Stimulated activated CD4-positive, alpha-beta T cell treated with anti-CD3 and anti-CD28 coated beads, Interleukin-1b, Interleukin-23, amount 100 ng/mL, for 4 hours (primary cell): Measurements from ENCODE around the gene CARD6.
A peak's percentile ranks its signal among the peaks of the same experiment; 100 is the strongest.
"Not testable (repeated sequence)": the region's sequence is repeated elsewhere in the genome, so short reads cannot be mapped to it uniquely, and the experiment has no call there.

Experiments used
- DNase-seq, 2 donors: peaks; one replicate each; pipeline ENCODE4 v3.0.0-alpha.2; 2020; ENCODE audit warnings: low read depth in 2 of 2

CARD6 gene, protein sequence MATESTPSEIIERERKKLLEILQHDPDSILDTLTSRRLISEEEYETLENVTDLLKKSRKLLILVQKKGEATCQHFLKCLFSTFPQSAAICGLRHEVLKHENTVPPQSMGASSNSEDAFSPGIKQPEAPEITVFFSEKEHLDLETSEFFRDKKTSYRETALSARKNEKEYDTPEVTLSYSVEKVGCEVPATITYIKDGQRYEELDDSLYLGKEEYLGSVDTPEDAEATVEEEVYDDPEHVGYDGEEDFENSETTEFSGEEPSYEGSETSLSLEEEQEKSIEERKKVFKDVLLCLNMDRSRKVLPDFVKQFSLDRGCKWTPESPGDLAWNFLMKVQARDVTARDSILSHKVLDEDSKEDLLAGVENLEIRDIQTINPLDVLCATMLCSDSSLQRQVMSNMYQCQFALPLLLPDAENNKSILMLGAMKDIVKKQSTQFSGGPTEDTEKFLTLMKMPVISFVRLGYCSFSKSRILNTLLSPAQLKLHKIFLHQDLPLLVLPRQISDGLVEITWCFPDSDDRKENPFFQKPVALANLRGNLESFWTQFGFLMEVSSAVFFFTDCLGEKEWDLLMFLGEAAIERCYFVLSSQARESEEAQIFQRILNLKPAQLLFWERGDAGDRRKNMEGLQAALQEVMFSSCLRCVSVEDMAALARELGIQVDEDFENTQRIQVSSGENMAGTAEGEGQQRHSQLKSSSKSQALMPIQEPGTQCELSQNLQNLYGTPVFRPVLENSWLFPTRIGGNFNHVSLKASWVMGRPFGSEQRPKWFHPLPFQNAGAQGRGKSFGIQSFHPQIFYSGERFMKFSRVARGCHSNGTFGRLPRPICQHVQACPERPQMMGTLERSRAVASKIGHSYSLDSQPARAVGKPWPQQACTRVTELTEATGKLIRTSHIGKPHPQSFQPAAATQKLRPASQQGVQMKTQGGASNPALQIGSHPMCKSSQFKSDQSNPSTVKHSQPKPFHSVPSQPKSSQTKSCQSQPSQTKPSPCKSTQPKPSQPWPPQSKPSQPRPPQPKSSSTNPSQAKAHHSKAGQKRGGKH

DNA sequence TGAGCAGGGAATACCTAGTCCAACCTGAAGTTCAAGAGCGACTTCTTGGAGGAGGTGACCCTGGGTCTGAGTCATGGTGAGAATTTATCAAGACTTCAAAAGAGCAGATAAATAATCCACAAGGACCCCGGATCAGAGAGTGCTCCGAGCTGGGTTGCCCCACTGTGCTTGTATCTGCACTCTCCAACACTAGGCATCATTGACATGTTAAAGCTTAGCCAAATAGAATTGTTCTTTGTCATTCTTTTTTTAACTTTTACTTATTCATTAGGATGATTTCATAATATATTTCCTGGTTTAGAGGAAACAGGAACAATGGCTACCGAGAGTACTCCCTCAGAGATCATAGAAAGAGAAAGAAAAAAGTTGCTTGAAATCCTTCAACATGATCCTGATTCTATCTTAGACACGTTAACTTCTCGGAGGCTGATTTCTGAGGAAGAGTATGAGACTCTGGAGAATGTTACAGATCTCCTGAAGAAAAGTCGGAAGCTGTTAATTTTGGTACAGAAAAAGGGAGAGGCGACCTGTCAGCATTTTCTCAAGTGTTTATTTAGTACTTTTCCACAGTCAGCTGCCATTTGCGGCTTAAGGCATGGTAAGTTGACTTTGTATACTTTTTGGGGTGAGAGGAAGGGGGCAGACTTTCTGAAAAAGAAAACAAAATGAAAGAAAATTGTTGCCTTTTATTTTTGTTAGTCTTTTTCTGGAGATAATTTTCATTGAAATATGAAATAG lies at the start of gene CARD6:
Gene CARD6 (plus strand): TSS at position 300 of the 738 bp plus-strand sequence. CDS start 16 bp downstream, at position 316.
- no peak for DNase-seq

DNA sequence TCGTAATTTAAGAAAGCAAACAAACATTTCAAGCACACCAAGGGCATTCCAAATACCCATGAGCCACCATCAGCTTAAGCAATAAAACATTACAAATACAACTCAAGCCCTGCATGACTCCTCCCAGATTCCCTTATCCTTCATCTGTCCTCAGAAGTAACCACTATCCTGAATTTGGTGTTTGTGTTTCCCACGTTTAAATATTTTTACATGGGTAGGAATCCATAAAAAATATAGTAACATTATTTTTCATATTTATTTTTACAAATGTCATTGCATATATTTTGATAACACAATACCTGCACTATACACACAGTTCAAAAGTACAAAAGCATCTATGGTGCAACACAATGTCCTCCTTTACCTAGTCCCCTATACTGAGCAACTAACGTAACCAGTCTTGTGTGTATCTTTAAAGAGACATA lies 49.4 kb upstream of the CARD6 start:
- no peak for DNase-seq

DNA sequence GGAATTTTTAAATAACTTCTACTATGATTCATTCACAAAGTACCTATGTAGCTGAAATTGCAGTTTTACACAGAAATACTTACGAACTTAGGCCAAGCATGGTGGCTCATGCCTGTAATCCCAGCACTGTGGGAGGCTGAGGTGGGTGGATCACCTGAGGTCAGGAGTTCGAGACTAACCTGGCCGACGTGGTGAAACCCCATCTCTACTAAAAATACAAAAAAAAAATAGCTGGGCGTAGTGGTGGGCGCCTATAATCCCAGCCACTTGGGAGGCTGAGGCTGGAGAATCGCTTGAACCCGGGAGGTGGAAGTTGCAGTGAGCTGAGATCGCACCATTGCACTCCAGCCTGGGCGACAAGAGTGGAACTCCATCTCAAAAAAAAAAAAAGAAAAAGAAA lies 48.5 kb upstream of the CARD6 start:
- DNase-seq = not testable (repeated sequence)

DNA sequence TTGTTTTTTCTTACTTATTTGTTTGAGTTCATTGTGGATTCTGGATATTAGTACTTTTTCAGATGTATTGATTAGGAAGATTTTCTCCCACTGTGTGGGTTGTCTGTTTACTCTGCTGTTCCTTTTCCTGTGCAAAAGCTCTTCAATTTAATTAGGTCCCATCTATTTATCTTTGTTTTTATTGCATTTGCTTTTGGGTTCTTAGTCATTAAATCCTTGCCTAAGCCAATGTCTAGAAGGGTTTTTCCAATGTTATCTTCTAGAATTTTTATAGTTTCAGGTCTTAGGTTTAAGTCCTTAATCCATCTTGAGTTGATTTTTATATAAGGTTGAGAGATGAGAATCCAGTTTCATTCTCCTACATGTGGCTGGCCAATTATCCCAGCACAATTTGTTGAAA lies 46.8 kb upstream of the CARD6 start:
- DNase-seq = not testable (repeated sequence)

DNA sequence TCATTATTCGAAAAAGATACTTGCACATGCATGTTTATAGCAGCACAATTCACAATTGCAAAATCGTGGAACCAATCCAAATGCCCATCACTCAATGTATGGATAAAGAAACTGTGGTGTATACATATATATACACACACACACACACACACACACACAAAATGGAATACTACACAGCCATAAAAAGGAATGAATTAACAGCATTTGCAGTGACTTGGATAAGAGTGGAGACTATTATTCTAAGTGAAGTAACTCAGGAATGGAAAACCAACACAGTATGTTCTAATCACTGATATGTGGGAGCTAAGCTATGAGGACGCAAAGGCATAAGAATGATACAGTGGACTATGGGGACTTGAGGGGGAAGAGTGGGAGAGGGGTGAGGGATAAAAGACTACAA lies 46.3 kb upstream of the CARD6 start:
- DNase-seq = not testable (repeated sequence)

DNA sequence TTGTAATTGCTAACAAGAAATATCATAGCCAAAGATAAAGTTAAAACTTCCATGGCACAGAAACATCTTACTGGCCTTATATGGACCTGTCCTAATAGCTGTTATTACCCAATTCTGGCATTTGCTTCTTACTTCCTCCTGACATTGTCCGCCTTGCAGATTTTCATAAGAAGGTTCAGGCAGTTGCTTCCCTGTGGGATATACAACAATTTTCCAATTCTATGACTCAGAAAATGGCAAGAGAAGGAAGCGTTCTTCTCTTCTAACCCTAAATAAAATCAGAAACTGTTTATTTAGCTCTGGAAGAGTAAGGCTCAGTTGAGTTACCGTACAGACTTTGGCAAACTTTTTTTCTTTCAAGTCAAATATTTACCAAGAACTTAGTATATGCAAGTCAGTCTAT lies 44.7 kb upstream of the CARD6 start:
- DNase-seq = no peak

DNA sequence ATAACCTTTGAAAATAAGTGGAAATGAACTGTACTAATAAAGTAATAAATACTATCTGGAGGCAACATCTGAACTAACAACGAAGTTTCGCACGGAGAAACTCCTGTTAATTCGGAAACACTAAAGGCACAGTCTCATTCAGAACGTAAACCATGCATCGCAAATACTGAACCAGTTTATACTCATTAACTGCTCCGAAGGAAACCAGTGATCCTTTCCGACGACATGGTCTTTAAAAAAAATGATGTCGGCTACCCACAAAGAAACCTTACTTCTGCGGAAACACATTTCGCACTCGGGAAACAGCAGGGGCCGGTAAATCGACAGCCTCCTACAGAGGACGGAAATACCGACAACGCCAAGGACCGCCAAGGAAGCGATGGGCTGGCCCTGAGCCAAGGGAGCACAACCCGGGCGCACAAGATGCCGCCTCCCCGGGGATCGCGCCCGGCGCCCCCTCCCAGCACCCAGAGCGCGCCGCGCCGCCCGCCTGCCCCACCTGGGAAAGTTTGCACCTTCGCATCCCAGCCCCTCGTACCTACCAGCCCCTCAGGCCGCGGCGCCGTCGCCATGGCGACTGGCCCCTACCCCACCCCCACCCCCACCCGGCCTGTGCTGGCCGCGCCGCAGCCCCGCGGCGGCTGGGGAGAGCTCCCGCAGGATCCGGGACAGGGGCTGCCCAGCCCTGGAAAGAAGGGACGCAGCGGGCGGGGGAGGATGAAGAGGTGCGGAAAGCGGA lies 43.7 kb upstream of the CARD6 start:
- DNase-seq = peak; percentile 59 to 66

DNA sequence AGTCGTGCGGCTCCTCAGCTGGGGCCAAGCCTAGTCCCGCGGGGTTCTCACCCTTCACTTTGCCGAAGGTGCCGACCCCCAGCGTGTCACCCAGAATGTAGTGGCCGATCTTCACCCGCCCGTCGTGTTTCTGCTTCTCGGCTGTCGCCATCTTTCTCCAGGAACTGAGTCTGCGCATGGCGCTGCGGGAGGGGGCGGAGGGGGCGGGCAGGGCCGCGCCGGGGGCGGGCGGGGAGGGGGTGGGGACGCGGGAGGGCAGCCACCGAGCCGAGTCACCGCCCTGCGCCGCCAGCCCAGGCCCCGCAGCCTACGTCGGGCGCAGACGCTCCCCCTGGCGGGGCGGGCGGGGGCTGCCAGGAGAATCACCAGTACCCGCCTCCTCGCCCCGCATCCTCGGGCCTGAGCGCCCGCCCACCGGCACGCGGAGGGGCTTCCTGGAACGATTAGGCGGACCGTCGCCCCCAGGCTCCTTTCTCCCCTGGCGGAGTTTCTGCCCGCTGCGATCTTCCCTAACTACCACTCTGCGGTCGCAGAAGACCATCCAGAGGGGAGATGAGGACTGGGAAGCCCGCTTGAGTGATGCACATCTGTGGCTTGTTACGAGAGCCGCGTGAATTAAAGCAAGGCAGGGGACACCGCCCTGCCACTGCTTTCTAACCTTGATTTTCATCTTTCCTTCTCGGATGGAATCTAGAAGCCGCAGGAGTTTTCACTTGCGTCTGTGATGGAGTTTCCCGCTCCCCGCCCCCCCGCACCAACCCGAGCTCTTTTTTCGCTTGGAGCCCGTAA lies 43.0 kb upstream of the CARD6 start, which contains the start of gene PRKAA1:
Gene PRKAA1 (minus strand): TSS at position 363 of the 789 bp plus-strand sequence. CDS start 185 bp downstream, at position 178.
- peak; percentile 81 to 86 for DNase-seq

DNA sequence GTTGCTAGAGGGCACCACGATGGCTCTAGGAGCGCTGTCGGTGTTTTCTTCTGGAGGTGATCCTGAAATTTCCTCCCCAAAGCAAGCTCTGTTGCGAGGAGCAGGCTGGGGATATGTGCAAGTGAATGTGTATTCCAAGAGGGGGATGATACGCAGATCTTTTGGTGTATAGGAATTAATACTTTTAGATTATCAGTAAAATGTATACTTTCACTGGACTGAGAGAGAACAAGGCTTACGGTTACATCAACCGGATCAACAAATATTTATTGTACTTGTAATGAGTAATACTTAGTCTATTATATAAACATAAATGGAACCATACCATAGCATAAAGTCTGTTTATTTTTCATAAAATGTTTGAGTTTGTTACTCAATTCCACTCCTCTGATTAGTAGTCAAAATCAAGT lies 42.4 kb upstream of the CARD6 start:
- no peak for DNase-seq

DNA sequence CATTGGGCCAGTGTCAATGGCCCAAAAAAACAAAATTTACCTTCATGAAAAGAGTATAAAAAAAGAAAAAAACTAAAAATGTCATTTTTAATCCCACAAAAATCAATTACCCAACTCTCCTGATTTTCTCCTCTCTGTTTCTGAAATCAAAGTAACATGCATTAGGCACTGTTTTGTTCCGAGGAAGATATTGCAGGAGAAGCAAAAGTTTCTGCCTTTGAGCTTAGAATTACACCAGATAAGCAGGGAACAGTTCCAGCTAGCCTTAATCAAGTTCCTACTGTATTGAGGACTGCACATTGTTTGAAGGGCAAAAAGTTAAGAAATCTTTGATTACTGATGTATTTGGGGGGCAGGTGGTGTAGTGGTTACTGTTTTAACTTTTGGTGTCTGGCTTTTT lies 41.9 kb upstream of the CARD6 start:
- no peak for DNase-seq

DNA sequence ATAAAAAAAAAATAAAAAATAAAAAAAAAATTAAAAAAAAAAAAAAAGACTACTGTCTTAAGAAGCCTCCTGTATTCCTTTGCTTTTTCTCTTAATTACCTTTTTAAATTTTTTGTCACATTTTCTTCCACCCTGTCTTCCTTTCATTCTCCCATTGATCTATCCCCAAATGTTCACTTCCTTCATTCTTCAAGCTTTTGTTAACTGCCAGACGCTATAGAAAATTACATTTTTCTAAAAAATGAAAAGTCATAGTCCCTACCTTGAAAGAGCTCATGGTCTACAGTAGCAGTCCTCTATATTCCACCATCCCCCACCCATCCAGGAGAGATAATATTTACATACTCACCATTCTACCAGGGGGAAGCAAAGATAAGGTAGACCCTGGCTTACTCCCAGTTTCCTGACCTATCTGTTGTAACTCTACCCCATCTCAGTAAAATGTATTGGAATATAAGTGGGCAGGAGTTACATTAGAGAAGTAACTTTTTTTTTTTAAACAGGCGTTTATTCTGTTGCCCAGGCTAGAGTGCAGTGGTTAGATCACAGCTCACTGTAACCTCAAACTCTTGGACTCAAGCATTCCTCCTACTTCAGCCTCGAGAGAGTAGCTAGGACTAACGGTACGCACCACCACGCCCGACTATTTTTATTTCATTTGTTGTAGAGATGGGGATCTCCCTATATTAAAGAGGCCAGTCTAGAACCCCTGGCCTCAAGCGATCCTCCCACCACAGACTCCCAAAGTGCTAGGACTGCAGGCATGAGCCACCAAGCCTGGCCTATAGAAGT lies 39.2 kb upstream of the CARD6 start:
- no peak for DNase-seq

DNA sequence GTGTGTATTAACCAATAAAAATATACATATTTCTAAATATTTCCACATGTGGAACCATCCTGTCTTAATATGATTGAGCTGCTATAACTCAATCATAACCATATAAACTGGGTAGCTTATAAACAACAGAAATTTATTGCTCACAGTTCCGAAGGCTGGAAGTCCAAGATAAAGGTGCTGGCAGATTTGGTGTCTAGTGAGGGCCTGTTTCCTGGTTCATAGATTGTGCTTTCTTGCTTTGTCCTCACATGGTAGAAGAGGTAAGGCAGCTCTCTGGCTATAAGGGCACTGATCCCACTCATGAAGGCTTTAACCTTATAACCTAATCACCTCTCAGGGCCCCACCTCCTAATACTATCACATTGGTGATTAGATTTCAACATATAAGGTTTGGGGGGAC lies 29.0 kb upstream of the CARD6 start:
- no peak for DNase-seq

DNA sequence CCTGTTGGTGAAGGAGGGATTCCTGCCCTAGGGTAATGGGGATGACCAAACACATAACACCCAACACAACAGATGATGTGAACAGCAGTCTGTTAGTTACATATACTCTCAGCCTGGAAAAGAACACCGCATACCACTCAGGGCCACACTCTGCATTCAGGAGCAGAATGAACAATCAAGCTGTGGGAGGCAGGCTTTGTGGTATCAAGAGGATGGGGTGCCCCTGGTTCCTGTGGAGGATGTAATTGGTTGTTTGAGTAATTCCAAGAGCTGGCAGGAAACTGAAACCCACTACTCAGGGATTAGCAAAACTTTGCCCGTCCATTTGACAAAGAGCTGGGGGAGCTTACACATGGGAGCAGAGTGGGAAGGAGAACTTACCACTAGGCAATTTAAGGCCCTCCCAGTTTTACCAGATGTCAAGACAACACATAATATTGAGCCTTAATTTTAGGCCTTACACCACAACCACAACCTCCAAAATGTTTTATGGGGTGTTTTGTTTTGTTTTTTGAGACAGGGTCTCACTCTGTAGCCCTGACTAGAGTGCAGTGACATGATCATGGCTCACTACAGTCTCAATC lies 27.4 kb upstream of the CARD6 start:
- no peak for DNase-seq

DNA sequence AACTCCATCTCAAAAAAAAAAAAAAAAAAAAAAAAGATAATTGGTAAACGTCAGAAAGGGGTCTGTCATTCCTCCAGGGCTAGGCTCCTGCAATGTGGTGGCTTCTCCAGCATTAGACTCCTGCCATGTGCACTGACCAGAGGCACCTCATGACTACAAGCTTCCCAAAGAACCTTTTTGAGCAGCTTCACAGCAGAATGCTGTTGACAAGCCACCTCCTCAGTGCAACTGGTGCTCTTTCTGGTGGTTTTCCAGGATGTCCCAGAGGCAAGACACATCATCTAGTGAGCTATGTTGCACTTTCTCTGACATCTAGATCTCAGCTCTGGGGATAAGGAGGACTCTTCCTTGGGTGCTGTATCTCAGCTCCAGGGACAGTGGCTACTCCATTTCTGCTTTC lies 17.7 kb upstream of the CARD6 start:
- no peak for DNase-seq

DNA sequence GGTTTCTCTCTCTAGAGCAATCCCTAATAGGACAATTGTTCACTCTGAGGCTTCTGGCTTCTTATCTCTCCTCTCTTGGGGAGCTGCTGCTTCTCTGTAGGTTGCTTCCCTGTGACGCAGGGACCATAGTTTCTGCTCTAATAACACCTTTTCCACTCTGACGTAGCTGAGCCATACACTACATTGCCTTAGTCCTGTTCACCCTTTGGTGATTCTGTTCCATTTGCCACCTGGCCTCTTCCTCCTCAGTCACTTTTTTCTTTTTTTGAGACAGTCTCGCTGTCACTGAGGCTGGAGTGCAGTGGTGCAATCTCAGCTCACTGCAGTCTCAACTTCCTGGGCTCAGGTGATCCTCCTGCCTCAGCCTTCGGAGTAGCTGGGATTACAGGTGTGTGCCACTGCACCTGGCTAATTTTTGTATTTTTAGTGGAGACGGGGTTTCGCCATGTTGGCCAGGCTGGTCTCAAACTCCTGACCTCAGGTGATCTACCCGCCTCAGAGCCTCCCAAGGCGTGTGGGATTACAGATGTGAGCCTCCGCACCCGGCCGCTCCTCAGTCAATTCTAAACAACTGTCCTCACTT lies 15.6 kb upstream of the CARD6 start:
- DNase-seq = not testable (repeated sequence)

DNA sequence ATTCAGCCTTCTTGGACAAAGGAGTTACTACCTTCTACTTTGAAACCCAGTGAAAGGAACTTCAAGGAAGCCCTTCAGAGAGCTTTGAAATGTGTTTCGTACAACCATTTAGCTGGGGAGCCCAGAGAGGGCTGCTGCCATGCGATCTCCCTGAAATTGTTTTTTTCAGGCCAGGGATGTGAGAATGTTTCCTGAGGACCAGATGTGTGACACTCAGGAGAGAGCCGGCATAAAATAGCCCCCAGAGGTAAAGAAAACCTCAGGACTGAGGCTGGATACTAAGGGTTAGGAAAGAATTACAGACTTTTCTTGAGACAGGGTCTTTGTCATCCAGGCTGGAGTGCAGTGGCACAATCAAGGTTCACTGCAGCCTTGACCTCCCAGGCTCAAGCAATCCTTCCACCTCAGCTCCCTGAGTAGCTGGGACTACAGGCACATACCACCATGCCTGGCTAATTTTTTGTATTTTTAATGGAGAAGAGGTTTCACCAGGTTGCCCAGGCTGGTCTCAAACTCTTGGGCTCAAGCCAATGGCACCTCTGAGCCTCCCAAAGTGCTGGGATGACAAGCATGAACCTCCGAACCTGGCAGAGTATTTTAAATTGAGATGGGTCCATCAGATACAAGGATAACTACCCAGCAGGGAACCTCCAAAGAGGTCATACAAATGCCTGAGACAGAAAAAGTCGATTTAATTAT lies 14.5 kb upstream of the CARD6 start:
- DNase-seq = no peak

DNA sequence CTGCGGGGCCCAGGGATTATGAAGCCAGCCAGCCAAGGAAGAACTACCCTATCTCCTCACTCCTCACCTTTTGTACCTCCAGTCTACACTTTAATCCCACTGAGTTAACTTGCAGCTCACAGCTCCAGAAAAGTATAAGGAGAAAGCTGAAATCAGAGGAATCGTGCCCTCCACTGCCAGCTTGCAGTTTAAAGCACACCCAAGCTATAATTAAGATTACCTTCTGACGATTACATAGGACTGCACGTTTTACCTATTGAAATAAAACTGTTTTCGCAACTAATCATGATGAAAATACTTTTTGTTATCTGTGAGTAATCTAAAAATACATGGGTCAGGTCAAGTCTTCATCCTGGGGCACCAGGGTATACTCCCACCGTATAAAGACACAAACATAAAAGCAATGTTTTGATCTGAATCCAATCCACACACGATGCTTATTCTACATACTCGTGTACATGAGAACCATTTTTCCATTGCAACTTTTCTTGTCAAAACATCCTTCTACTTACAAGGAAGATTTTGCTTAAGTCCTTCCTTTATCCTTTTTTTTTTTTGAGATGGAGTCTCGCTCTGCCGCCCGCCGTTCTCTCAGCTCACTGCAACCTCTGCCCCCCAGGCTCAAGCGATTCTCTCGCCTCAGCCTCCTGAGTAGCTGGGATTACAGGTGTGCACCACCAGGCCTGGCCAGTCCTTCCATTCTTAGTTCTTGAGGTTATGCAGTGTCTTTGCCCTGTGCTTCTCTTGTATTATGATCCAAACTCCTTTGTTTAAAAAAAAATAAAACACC lies 13.8 kb upstream of the CARD6 start:
- no peak for DNase-seq
